HepG2 (cell line): ENCODE data around the gene CELF2. TPM values are rescaled to one million over a fixed set of nuclear protein-coding genes. Genes with fewer than 3 reads are reported as not detected.

Experiments used
- ATAC-seq: fragments of 200-7000 bp; cut with Tn5 transposase; 3 replicates; pipeline ENCODE4 v1.9.1; 2020; ENCODE audit warnings: mild to moderate bottlenecking, moderate library complexity
- BruUV-seq: library from RNA; stranded (reverse); fragments of 400-500 nt; replicated peaks from 2 replicates; lab custom pipeline; 2021; lab: Mats Ljungman, UMichigan
- CTCF ChIA-PET: fragments of 300-600 bp; formaldehyde crosslinking; extraction: SDS; loops from one replicate; lab custom pipeline; 2021; ENCODE audit warnings: low total read pairs, inconsistent platforms, low intra/inter-chr PET ratio; lab: Yijun Ruan, JAX
- POLR2A ChIA-PET: fragments of 350-600 bp; sonication (Branson Sonifier 250); formaldehyde crosslinking; loops from one replicate; lab custom pipeline; 2020; ENCODE audit warnings: antibody characterized with exemption, inconsistent platforms; lab: Yijun Ruan, JAX
- DNase-seq: peaks from one replicate; pipeline ENCODE4 v3.0.0-alpha.2; 2015; ENCODE audit warnings: low spot score
- FAIRE-seq: peaks from 3 replicates; lab custom pipeline; 2011; peaks lifted over from hg19 to GRCh38; lab: Jason Lieb, UNC
- H2AFZ ChIP-seq: one replicate; pipeline ENCODE4 v1.6.1; 2011; ENCODE audit warnings: low read length, inconsistent platforms
- H3K27ac ChIP-seq: fragments of 300-600 bp; 3 replicates; pipeline ENCODE4 v1.8.0; 2011; ENCODE audit warnings: mixed run types, mild to moderate bottlenecking, mixed read lengths, low read length, inconsistent platforms; ENCODE audit not compliant: insufficient read depth; ENCODE audit errors: extremely low read length
- H3K27me3 ChIP-seq, 2 experiments: fragments of 200-600 bp in 1 of 2; 2 replicates in 1 of 2; 3 replicates in 1 of 2; pipeline versions ENCODE4 v1.6.0 to v1.8.0; 2011; ENCODE audit warnings: low read length in 2 of 2, mild to moderate bottlenecking in 2 of 2, moderate library complexity in 2 of 2, inconsistent platforms in 1 of 2; ENCODE audit not compliant: insufficient read depth in 2 of 2, control insufficient read depth in 1 of 2
- H3K36me3 ChIP-seq, 2 experiments: fragments of 200-600 bp in 1 of 2; replicated peaks in 1 of 2; 2 replicates in 1 of 2; 3 replicates in 1 of 2; pipeline versions ENCODE4 v1.5.1 to v1.8.0; 2011; ENCODE audit warnings: low read length in 2 of 2, inconsistent platforms in 1 of 2; ENCODE audit not compliant: insufficient read depth in 2 of 2, control insufficient read depth in 1 of 2
- H3K4me1 ChIP-seq: 2 replicates; pipeline ENCODE4 v1.5.1; 2012; ENCODE audit warnings: low read length, inconsistent platforms; ENCODE audit not compliant: insufficient read depth
- H3K4me2 ChIP-seq: 2 replicates; pipeline ENCODE4 v1.6.0; 2011; ENCODE audit warnings: low read depth, low read length, inconsistent platforms
- H3K4me3 ChIP-seq, 3 experiments: fragments of 200-600 bp in 1 of 3; sonication (generic), shearing (Covaris generic) in 1 of 3; replicated peaks in 1 of 3; 2 replicates each; pipeline ENCODE4 v1.5.1; 2011 to 2016; ENCODE audit warnings: low read length in 3 of 3, inconsistent platforms in 2 of 3, low read depth in 2 of 3, mild to moderate bottlenecking in 2 of 3, control low read depth in 1 of 3, mixed read lengths in 1 of 3; ENCODE audit not compliant: insufficient read depth in 1 of 3
- H3K79me2 ChIP-seq: one replicate; pipeline ENCODE4 v1.6.1; 2011; ENCODE audit warnings: low read length, inconsistent platforms; ENCODE audit not compliant: insufficient read depth
- H3K9ac ChIP-seq: 2 replicates; pipeline ENCODE4 v1.6.0; 2011; ENCODE audit warnings: mild to moderate bottlenecking, low read depth, low read length, inconsistent platforms; ENCODE audit not compliant: insufficient read depth
- H3K9me3 ChIP-seq: 2 replicates; pipeline ENCODE4 v1.5.1; 2012; ENCODE audit warnings: mild to moderate bottlenecking, low read length
- H4K20me1 ChIP-seq: 2 replicates; pipeline ENCODE4 v1.6.0; 2011; ENCODE audit warnings: inconsistent platforms, mild to moderate bottlenecking, low read length, moderate library complexity; ENCODE audit not compliant: insufficient read depth
- EP300 ChIP-seq, 3 experiments: sonication (generic) in 1 of 3; formaldehyde crosslinking in 1 of 3; IDR thresholded peaks; 2 replicates each; pipeline versions ENCODE4 v1.5.1 to v1.6.1; 2011 to 2020; ENCODE audit warnings: low read depth in 2 of 3, low read length in 2 of 3, borderline replicate concordance in 1 of 3, improper control_type of control experiment in 1 of 3, mild to moderate bottlenecking in 1 of 3, missing genetic modification reagents in 1 of 3, moderate library complexity in 1 of 3
- FOXA1 ChIP-seq, 2 experiments: fragments of 450-650 bp in 1 of 2; sonication (generic) in 1 of 2; formaldehyde crosslinking in 1 of 2; IDR thresholded peaks; 2 replicates each; pipeline versions ENCODE4 v1.4.0 to v1.6.1; 2016 to 2020; ENCODE audit warnings: missing genetic modification reagents in 1 of 2
- LRRFIP1 ChIP-seq: sonication (generic); formaldehyde crosslinking; conservative IDR thresholded peaks from 2 replicates; pipeline ENCODE4 v1.4.0; 2020; ENCODE audit warnings: missing genetic modification reagents
- PCBP2 ChIP-seq: fragments of 200-400 bp; formaldehyde crosslinking; optimal IDR thresholded peaks from 2 replicates; pipeline ENCODE3; 2018; ENCODE audit warnings: low read length, low read depth; ENCODE audit not compliant: poor library complexity, severe bottlenecking
- POGK ChIP-seq: sonication (generic); formaldehyde crosslinking; conservative IDR thresholded peaks from 2 replicates; pipeline ENCODE4 v1.8.0; 2022; ENCODE audit warnings: mild to moderate bottlenecking, moderate library complexity, missing genetic modification reagents
- SCMH1 ChIP-seq: sonication (generic); formaldehyde crosslinking; IDR thresholded peaks from 2 replicates; pipeline ENCODE4 v1.9.0; 2021; ENCODE audit warnings: missing genetic modification reagents, mild to moderate bottlenecking, borderline replicate concordance
- SRF ChIP-seq: IDR thresholded peaks from 2 replicates; pipeline ENCODE4 v1.6.1; 2011; ENCODE audit warnings: mild to moderate bottlenecking, low read depth, low read length, moderate library complexity
- U2AF2 ChIP-seq: fragments of 200-400 bp; formaldehyde crosslinking; IDR thresholded peaks from 2 replicates; pipeline ENCODE4 v1.6.1; 2017; ENCODE audit warnings: low read depth, mild to moderate bottlenecking, low read length
- ZKSCAN8 ChIP-seq: IDR thresholded peaks from 2 replicates; pipeline ENCODE4 v1.6.1; 2016; ENCODE audit warnings: borderline replicate concordance, missing genetic modification reagents, missing compliant biosample characterization
- ZNF20 ChIP-seq: sonication (generic); formaldehyde crosslinking; IDR thresholded peaks from 2 replicates; pipeline ENCODE4 v1.4.0; 2020; ENCODE audit warnings: mild to moderate bottlenecking, moderate library complexity, missing genetic modification reagents
- ZNF282 ChIP-seq: fragments of 450-650 bp; IDR thresholded peaks from 2 replicates; pipeline ENCODE4 v1.6.1; 2018; ENCODE audit not compliant: partially characterized antibody
- ZNF619 ChIP-seq: sonication (generic); formaldehyde crosslinking; IDR thresholded peaks from 2 replicates; pipeline ENCODE4 v1.4.0; 2020; ENCODE audit warnings: mild to moderate bottlenecking, missing genetic modification reagents
- ZNF709 ChIP-seq: sonication (generic); formaldehyde crosslinking; IDR thresholded peaks from 2 replicates; pipeline ENCODE4 v1.5.0; 2020; ENCODE audit warnings: mild to moderate bottlenecking, missing genetic modification reagents
- ZNF737 ChIP-seq: sonication (generic); formaldehyde crosslinking; IDR thresholded peaks from 2 replicates; pipeline ENCODE4 v1.5.0; 2020; ENCODE audit warnings: missing genetic modification reagents, mild to moderate bottlenecking, borderline replicate concordance
- ZNF740 ChIP-seq: sonication (generic); formaldehyde crosslinking; IDR thresholded peaks from 2 replicates; pipeline ENCODE4 v1.4.0; 2020; ENCODE audit warnings: missing genetic modification reagents
- ZNF749 ChIP-seq: sonication (generic); formaldehyde crosslinking; IDR thresholded peaks from 2 replicates; pipeline ENCODE4 v1.8.0; 2022; ENCODE audit warnings: mild to moderate bottlenecking, missing genetic modification reagents, moderate library complexity, borderline replicate concordance
- ZSCAN29 ChIP-seq: sonication (generic); formaldehyde crosslinking; conservative IDR thresholded peaks from 2 replicates; pipeline ENCODE4 v1.4.0; 2020; ENCODE audit warnings: mild to moderate bottlenecking, missing genetic modification reagents
- WGBS: methylation state at CpG from one replicate; pipeline ENCODE4 v1.1.6; 2017; ENCODE audit warnings: low lambda C conversion rate; 5-methylcytosine and 5-hydroxymethylcytosine counted together
- in situ Hi-C: cut with HindIII; loops from 2 replicates; pipeline ENCODE4 v1.10.0; 2017; ENCODE audit warnings: low pct_unique_long_range_greater_than_20kb; ENCODE audit not compliant: extremely low pct_ligation_motif_present
- intact Hi-C: fragments of 100-400 bp; cut with micrococcal nuclease; formaldehyde crosslinking; loops from one replicate; pipeline ENCODE4 v1.10.0; 2022; ENCODE audit not compliant: unreplicated experiment
- polyA plus RNA-seq, 8 experiments: library from polyadenylated mRNA; depleted of rRNA in 3 of 8; stranded (reverse) in 7 of 8; unstranded in 1 of 8; fragments of >200 nt; fragmentation: Illumina TruSeq in 4 of 8; extraction: Trizol in 4 of 8; gene quantifications; 2 replicates each; pipeline versions ENCODE4 v1.2.1 to v1.2.3, GENCODE V29; 2011 to 2016; ENCODE audit warnings: low read depth in 4 of 8, missing spikeins in 1 of 8, mixed read lengths in 1 of 8; ENCODE audit not compliant: insufficient read depth in 1 of 8
- total RNA-seq, 5 experiments: library from RNA; depleted of rRNA; stranded (reverse); fragments of >200 nt; fragmentation: Illumina TruSeq; extraction: Trizol; gene quantifications; 2 replicates each; pipeline ENCODE4 v1.2.3, GENCODE V29; 2016; ENCODE audit warnings: low read depth in 1 of 5

The CELF2 gene
- total and polyA plus RNA-seq, 2 of the 13 experiments (the other 11 are each of a cell fraction or from before 2014, with no cell fraction given), result not detected

GRCh38 chr10:11318826-11319598 is 301.3 kb downstream of the CELF2 start (continued):
- TF ChIP-seq FOXA1 (IDR thresholded peaks at IDR 0.05) (no peak), FOXA1 (CRISPR knock-in tag; IDR thresholded peaks at IDR 0.05) (no peak), ZNF749 (no peak), ZSCAN29 (CRISPR knock-in tag) (no peak), ZNF709 (CRISPR knock-in tag) (no peak), ZKSCAN8 (CRISPR knock-in tag) (no peak), ZNF737 (CRISPR knock-in tag) (no peak), LRRFIP1 (CRISPR knock-in tag) (no peak), ZNF740 (CRISPR knock-in tag) (no peak)
- TF ChIP-seq, all 625 proteins: peak for 0

- intact Hi-C loops (no loop called here), in situ Hi-C loops (no loop called here)
- Histone ChIP-seq H3K9ac (no peak overlapping the region), H3K79me2 (no peaks in the 10 kb centered on the region), H2AFZ (no peak overlapping the region), H3K4me2 (no peak overlapping the region), H3K36me3 (no peaks in the 10 kb centered on the region), H4K20me1 (no peaks in the 10 kb centered on the region), H3K4me3 (no peak overlapping the region), H3K9me3 (no peaks in the 10 kb centered on the region), H3K27me3 (peaks cover 1 to 49% of the 10 kb centered on the region in 2 experiments), H3K4me1 (no peaks in the 10 kb centered on the region), H3K27ac (no peak overlapping the region)
- CTCF ChIA-PET, result no interaction called here
- no peak for ATAC-seq
- DNase-seq, result no peak
- 30% methylated on average over 11 of the region's 11 CpGs for WGBS
- no peak for FAIRE-seq
- POLR2A ChIA-PET, result no interaction called here
- BruUV-seq, result no TSS peak
- TF ChIP-seq ZNF20 (CRISPR knock-in tag) (no peak), ZNF282 (no peak), SRF (no peak), POGK (CRISPR knock-in tag) (no peak), EP300 (IDR thresholded peaks at IDR 0.05; ENCODE audit: low read depth in 2 of 2, low read length in 2 of 2) (no peak), EP300 (CRISPR knock-in tag; IDR thresholded peaks at IDR 0.05; ENCODE audit: borderline replicate concordance) (no peak), ZNF619 (CRISPR knock-in tag) (no peak), PCBP2 (no peak), U2AF2 (no peak), SCMH1 (CRISPR knock-in tag) (no peak)
These were observed 302.4 kb downstream of the CELF2 start for GRCh38 chr10:11319990-11320602.
